ENCODE results near the gene APOE. TPM values are rescaled to one million over a fixed set of nuclear protein-coding genes. Genes with fewer than 3 reads are reported as not detected.

Gene APOE
- total RNA-seq, 6 experiments from 2014 or later, result 3,480 to 8,780 (median 4,667) TPM

DNA sequence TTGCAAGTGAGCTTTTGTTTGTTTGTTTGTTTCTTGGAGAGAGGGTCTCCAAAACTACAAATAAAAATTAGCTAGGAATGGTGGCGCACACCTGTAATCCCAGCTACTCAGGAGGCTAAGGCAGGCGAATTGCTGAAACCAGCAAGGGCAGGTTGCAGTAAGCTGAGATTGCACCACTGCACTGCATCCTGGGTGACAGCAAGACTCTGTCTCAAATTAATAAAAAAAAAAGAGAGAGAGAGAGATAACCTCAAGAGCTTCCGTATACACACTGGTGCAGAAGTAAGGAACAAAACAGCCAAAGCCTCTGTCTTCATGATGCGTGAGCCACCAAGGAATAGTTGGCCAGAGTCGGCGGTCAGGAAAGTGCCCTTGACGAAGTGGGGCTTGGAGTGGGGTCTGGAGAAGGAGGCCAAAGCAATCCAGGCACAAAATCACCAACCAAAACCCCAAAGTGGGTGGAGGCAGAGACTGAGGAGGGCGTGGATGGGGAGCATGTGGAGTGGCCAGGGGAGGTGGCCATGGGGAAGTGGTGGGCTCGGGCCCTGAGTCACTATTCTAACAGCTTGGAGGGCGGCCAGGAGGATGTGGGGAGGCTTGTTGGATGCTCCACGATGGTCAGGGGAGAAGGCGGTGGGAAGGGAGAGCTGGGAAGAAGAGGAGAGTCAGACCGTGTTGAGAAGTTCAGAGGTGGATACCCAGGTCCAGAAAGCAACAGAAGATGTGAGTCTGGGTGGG is 35.7 kb upstream of the APOE start:
- H3K4me1 ChIP-seq, result peaks cover 0 to 32% (median 0%) of the 10 kb centered on the region in 4 donors
- intact Hi-C loops (cut with DNase I), result no loop called here
- DNase-seq, result peak in 1 of 3 donors; percentile 69
- no peak for TF ChIP-seq POLR2A (IDR thresholded peaks at IDR 0.05)
- TF ChIP-seq CTCF (IDR thresholded peaks at IDR 0.05), result no peak
- 59% methylated on average over 12 of the region's 13 CpGs for whole genome bisulfite sequencing (ENCODE audit: insufficient coverage, low coverage, low lambda C conversion rate, missing lambda C conversion rate)
- ATAC-seq, result peak; percentile 13 to 40 (median 30)
- peaks cover 2 to 44% (median 20%) of the 10 kb centered on the region in 4 donors for H3K36me3 ChIP-seq
- H3K9me3 ChIP-seq, result no peaks in the 10 kb centered on the region
- H3K27ac ChIP-seq, result peak overlapping the region in 2 of 3 donors; percentile 43 to 51
- no peaks in the 10 kb centered on the region for H3K27me3 ChIP-seq
- H3K4me3 ChIP-seq, result no peak overlapping the region

DNA sequence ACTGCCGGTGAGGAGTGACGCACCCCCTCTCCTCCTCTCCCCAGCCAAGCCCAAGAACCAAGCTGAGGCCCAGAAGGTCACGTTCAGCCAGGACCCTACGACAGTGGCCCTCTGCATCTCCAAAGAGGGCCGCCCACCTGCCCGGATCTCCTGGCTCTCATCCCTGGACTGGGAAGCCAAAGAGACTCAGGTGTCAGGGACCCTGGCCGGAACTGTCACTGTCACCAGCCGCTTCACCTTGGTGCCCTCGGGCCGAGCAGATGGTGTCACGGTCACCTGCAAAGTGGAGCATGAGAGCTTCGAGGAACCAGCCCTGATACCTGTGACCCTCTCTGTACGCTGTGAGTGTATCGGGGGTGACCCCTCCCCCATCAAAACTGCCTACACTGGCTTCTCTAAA is 33.8 kb upstream of the APOE start:
- Histone ChIP-seq H3K4me1 (peaks cover 0 to 26% (median 0%) of the 10 kb centered on the region in 4 donors), H3K9me3 (no peaks in the 10 kb centered on the region), H3K36me3 (peaks cover 0 to 49% (median 21%) of the 10 kb centered on the region in 4 donors), H3K27me3 (no peaks in the 10 kb centered on the region), H3K4me3 (no peak overlapping the region), H3K27ac (no peak overlapping the region)
- WGBS (ENCODE audit: insufficient coverage, low coverage, low lambda C conversion rate, missing lambda C conversion rate), result 93% methylated on average over 3 of the region's 14 CpGs
- ATAC-seq, result no peak
- TF ChIP-seq POLR2A (IDR thresholded peaks at IDR 0.05), result no peak
- TF ChIP-seq CTCF (IDR thresholded peaks at IDR 0.05), result no peak
- no peak for DNase-seq
- intact Hi-C loops (cut with DNase I), result no loop called here

DNA sequence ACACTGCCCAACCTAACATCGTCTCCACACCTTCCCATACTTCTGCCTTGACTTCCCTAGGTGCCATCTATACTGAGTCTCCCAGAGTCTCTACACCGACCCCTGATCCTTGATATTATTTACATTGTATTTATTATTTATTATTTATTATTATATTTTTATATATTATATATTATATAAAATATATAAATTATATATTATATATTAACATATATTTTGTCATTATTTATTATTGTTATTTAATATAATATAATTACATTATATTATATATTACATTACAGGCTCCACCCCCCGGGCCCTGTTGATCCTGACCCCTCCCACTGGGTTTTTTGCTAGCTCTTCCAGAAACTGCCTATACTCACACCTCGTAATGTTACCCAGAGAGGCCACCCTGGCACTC is 32.9 kb upstream of the APOE start:
- no peak for TF ChIP-seq POLR2A (IDR thresholded peaks at IDR 0.05)
- TF ChIP-seq CTCF (IDR thresholded peaks at IDR 0.05), result no peak
- intact Hi-C loops (cut with DNase I), result no loop called here
- H3K4me3 ChIP-seq, result no peak overlapping the region
- no peak for ATAC-seq
- H3K9me3 ChIP-seq, result no peaks in the 10 kb centered on the region
- peaks cover 0 to 23% (median 0%) of the 10 kb centered on the region in 4 donors for H3K4me1 ChIP-seq
- no peaks in the 10 kb centered on the region for H3K27me3 ChIP-seq
- H3K27ac ChIP-seq, result no peak overlapping the region
- DNase-seq, result no peak
- peaks cover 0 to 52% (median 21%) of the 10 kb centered on the region in 4 donors for H3K36me3 ChIP-seq
- 94% methylated on average over 4 of the region's 4 CpGs for WGBS (ENCODE audit: insufficient coverage, low coverage, low lambda C conversion rate, missing lambda C conversion rate)

DNA sequence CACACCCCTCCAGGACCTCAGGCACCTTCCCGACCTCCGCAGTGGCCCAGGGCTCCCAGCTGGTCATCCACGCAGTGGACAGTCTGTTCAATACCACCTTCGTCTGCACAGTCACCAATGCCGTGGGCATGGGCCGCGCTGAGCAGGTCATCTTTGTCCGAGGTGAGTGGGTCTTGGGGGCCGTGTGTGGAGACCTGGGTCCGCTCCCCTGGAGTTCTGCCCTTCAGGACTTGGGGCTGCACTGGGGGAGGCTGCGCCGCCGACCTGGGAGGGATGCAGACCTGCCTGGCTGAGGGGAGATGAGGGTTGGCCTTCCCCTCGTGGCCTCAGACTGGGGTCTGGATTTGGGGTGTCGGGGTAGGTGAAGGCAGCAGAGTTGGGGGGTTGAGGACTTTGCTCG is 31.3 kb upstream of the APOE start:
- Histone ChIP-seq H3K27ac (no peak overlapping the region), H3K9me3 (no peaks in the 10 kb centered on the region), H3K4me3 (no peak overlapping the region), H3K27me3 (no peaks in the 10 kb centered on the region), H3K4me1 (peaks cover 0 to 7% (median 0%) of the 10 kb centered on the region in 4 donors), H3K36me3 (peaks cover 0 to 60% (median 21%) of the 10 kb centered on the region in 4 donors)
- WGBS (ENCODE audit: insufficient coverage, low coverage, low lambda C conversion rate, missing lambda C conversion rate), result 77% methylated on average over 3 of the region's 16 CpGs
- no peak for ATAC-seq
- intact Hi-C loops (cut with DNase I), result no loop called here
- no peak for DNase-seq
- no peak for TF ChIP-seq CTCF (IDR thresholded peaks at IDR 0.05)

All from right lobe of liver (tissue), 6 donors.